Heart left ventricle (tissue), 13 donors: ENCODE data around the gene AHCYL1.

Source experiments
- CTCF ChIP-seq, 12 donors: fragments of 200-600 bp; sonication (generic) in 4 of 12; IDR thresholded peaks; one replicate each; pipeline versions ENCODE4 v1.5.0 to v1.8.0; 2018 to 2022; ENCODE audit warnings: antibody characterized with exemption in 12 of 12, mild to moderate bottlenecking in 5 of 12
- POLR2A ChIP-seq, 2 donors: fragments of 450-650 bp; IDR thresholded peaks; one replicate each; pipeline ENCODE4 v1.6.1; 2017; ENCODE audit warnings: antibody characterized with exemption in 2 of 2, mild to moderate bottlenecking in 2 of 2, moderate library complexity in 2 of 2
- donor health status: ischemic (EF 13 %, LVEDD 7.1; RV severe dilation, severe dysfunction).
- donor health status: DM: no; HTN: yes; CAD: no.
- donor health status: DM: no; HTN: no; CAD: no.
- donor health status: ischemic (EF 25% LVEDD 6.9; RV normal size, moderate dysfunction).
- donor health status: ischemic (EF 25% LVEDD 5.7; RV mildly dilated, moderate dysfunction).
- donor health status: ischemic (EF 35%, LVEDD 5.7; RV mildly dilated, moderate dysfunction).
- donor health status: nonischemic (EF 11% LVEDD 7.7; RV severe dilation, severe dysfunction).
- donor health status: DM: yes; HTN: yes; CAD: no.
- donor health status: PGD.
- donor health status: ischemic (EF 29% LVEDD 5.4; RV normal size, mild dysfunction).
- donor health status: nonischemic (EF 23%, LVEDD 6.1; RV moderate dilation, normal function).

- TF ChIP-seq CTCF (IDR thresholded peaks at IDR 0.05): no peak
- no peak for TF ChIP-seq POLR2A (IDR thresholded peaks at IDR 0.05)
Observed at GRCh38 chr1:110051262-110051648, 66.7 kb downstream of the AHCYL1 start.
